GM12872 (cell line): Measurements from ENCODE around the gene ZNF358.

Source experiments
- CTCF ChIP-seq: IDR thresholded peaks from 3 replicates; pipeline ENCODE4 v1.5.1; 2011; ENCODE audit warnings: low read depth, mild to moderate bottlenecking, low read length, moderate library complexity; ENCODE audit not compliant: insufficient read depth

The ZNF358 gene

GRCh38 chr19:7475665-7476064, 40.2 kb upstream of the ZNF358 start:
- no peak for TF ChIP-seq CTCF

- no peak for TF ChIP-seq CTCF
Measured at GRCh38 chr19:7476241-7476640, 39.7 kb upstream of the ZNF358 start.

GRCh38 chr19:7476777-7477494, 39.0 kb upstream of the ZNF358 start:
- no peak for TF ChIP-seq CTCF

- no peak for TF ChIP-seq CTCF
Measured at GRCh38 chr19:7477758-7478157, 38.1 kb upstream of the ZNF358 start.

- no peak for TF ChIP-seq CTCF
Measured at GRCh38 chr19:7478173-7478842, 37.6 kb upstream of the ZNF358 start.

- TF ChIP-seq CTCF: no peak
Measured at GRCh38 chr19:7478843-7479227, 37.1 kb upstream of the ZNF358 start.

GRCh38 chr19:7480222-7480969, 35.5 kb upstream of the ZNF358 start:
- TF ChIP-seq CTCF: no peak
